Stimulated activated CD8-positive, alpha-beta memory T cell treated with anti-CD3 and anti-CD28 coated beads, Interleukin-15, amount 100 ng/mL, for 24 hours (primary cell): Measurements from ENCODE around the gene SLC44A3.

Experiments
- DNase-seq: peaks from one replicate; pipeline ENCODE4 v3.0.0-alpha.2; 2020; ENCODE audit warnings: low read depth

Gene SLC44A3

GRCh38 chr1:94819945-94820746 is at the start of gene SLC44A3:
SLC44A3 (plus strand) TSS chr1:94820357; CDS start chr1:94820452, 95 bp downstream.
- DNase-seq = no peak

- no peak for DNase-seq
Observed at GRCh38 chr1:94772230-94772641, 47.9 kb upstream of the SLC44A3 start.

- DNase-seq = no peak
Observed at GRCh38 chr1:94772845-94773244, 47.3 kb upstream of the SLC44A3 start.

GRCh38 chr1:94773296-94773809 is 46.8 kb upstream of the SLC44A3 start:
- no peak for DNase-seq

GRCh38 chr1:94773931-94774422 is 46.2 kb upstream of the SLC44A3 start:
- no peak for DNase-seq

GRCh38 chr1:94776474-94776873 is 43.7 kb upstream of the SLC44A3 start:
- DNase-seq = no peak

- DNase-seq = no peak
Observed at GRCh38 chr1:94777281-94777680, 42.9 kb upstream of the SLC44A3 start.

GRCh38 chr1:94778808-94779207 is 41.3 kb upstream of the SLC44A3 start:
- DNase-seq = no peak

- no peak for DNase-seq
Observed at GRCh38 chr1:94783342-94784189, 36.6 kb upstream of the SLC44A3 start.

GRCh38 chr1:94784190-94784515 is 36.0 kb upstream of the SLC44A3 start:
- DNase-seq = no peak

- no peak for DNase-seq
Observed at GRCh38 chr1:94787691-94788090, 32.5 kb upstream of the SLC44A3 start.

- no peak for DNase-seq
Observed at GRCh38 chr1:94790246-94790645, 29.9 kb upstream of the SLC44A3 start.

GRCh38 chr1:94790670-94791069 is 29.5 kb upstream of the SLC44A3 start:
- DNase-seq = no peak

- no peak for DNase-seq
Observed at GRCh38 chr1:94792473-94793295, 27.5 kb upstream of the SLC44A3 start.

GRCh38 chr1:94793296-94793656 is 26.9 kb upstream of the SLC44A3 start:
- DNase-seq = no peak

GRCh38 chr1:94795434-94795833 is 24.7 kb upstream of the SLC44A3 start:
- DNase-seq = no peak

- DNase-seq = no peak
Observed at GRCh38 chr1:94796266-94796665, 23.9 kb upstream of the SLC44A3 start.

GRCh38 chr1:94797291-94797690 is 22.9 kb upstream of the SLC44A3 start:
- DNase-seq = no peak

GRCh38 chr1:94798054-94798453 is 22.1 kb upstream of the SLC44A3 start:
- no peak for DNase-seq

GRCh38 chr1:94798462-94798861 is 21.7 kb upstream of the SLC44A3 start:
- DNase-seq = no peak

- DNase-seq = no peak
Observed at GRCh38 chr1:94799206-94799605, 21.0 kb upstream of the SLC44A3 start.

GRCh38 chr1:94801919-94802546 is 18.1 kb upstream of the SLC44A3 start:
- no peak for DNase-seq
